Measurements from ENCODE around the gene TMEM117.
A peak's percentile ranks its signal among the peaks of the same experiment; 100 is the strongest.
"Not testable (repeated sequence)": the region's sequence is repeated elsewhere in the genome, so short reads cannot be mapped to it uniquely, and the experiment has no call there.

TMEM117 gene

DNA sequence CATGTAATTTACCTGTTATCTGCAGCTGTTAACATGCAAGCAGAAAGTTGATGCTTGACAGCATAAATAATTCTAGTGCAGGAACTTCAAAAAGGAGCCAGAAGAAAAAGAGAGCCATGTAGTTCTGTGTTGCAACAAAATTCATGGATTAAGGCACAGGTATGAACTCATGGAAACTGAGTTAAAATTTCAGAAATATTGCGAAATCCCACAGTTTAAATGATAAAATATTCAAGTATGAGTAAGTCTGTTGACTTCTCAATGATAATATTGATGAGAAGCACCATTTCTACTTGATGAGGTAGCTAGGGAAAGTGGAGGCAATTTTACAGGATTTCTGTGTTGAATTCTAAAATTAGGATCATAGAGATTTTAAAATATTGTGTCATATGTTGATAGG, 290.9 kb downstream of the TMEM117 start:
- DNase-seq = no peak

DNA sequence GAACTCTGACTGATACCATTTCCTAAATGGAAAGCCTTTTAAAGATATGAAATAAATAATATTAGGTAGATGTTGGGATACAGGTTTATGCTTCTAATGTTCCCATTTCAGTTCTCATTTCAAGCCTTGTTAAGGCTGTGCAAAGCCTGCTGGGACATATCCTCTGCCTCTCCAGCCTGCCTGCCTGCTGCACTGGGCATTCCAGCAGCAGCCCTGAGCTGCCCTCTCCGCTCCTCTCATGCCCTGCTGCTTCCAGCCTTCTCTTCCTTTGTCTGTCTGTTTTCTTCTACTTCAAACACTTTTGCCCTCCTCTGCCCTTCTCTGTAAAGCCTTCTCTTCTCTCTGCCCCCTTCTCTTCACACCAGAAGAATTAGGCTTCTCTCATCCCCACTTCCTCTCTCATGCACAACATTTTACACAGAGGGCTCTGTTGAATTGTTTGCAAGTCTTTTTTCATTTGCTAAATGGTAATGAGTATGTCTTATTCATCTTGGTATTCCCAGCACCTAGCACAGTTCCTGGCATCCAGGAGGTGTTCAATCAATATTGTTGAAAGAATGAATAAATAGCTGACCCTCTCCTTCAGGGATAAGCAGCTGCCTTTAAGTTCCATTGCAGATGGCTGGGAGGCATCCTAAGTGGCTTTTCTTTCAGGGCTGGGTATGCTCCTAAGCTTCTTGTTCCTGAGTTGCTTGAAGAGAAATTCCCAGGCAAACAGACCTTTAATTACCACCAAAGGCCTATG, 292.3 kb downstream of the TMEM117 start:
- no peak for DNase-seq

DNA sequence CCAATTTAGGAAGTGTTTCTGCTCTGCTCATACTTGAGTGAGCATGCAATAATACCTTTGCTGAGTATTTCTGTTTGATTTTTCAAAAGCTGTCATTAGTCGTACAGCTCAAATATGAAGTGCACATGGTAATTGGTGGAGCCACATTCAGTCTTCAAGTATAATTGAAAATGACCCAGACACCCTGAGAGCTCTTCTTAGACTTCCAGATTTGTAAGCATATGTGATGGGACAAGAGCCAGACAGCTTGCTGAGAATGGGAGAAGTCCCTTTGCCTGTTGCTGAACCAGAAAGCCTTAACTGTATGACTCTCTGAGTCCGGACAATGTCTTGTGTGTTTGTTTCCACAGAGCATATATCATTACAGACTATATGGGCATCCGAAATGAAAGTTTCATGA, 307.3 kb downstream of the TMEM117 start:
- DNase-seq = no peak

DNA sequence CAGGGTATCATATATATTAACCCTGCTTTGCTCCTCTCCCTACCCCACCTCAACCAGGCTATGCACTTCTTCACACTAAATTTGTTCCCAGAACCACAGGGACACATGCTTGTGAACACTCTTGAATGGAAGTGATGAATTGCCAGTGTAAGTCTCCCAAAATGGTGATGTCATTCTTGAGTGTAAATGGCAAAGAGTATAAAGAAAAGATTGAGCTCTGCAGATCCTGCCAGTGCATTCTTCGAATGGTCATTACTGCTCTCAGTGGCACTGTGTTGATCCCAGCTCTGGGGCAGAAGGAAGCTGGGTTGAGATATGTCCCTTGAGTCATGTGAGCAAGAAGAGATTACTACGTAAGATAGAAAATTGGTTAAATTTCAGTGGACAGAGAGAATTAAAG, 313.1 kb downstream of the TMEM117 start:
- DNase-seq = no peak

- DNase-seq = peak; percentile 2
Observed at GRCh38 chr12:44154128-44154527, 318.2 kb downstream of the TMEM117 start.

GRCh38 chr12:44155358-44155757, 319.5 kb downstream of the TMEM117 start:
- DNase-seq = no peak

GRCh38 chr12:44157359-44157758, 321.5 kb downstream of the TMEM117 start:
- DNase-seq = no peak

DNA sequence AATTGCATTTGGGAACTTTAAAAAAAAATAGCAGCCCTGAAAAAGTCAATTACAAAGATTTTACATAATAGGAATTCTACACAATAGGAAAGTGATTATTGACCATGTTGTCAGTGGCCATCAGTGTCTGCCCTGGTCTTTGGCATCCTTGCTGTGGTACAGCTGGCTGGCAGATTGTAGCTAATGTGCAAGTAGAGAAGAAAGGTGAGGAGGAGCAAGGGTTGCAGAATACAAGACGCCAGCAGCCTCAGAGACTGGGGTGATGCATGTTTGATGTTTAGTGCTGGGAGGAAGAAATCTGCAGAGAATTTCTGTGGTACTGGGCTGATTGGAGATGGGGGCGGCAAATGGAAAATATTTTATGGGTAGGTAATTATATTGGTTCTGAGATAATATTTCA, 322.9 kb downstream of the TMEM117 start:
- no peak for DNase-seq

GRCh38 chr12:44159216-44159615, 323.3 kb downstream of the TMEM117 start:
- no peak for DNase-seq

DNA sequence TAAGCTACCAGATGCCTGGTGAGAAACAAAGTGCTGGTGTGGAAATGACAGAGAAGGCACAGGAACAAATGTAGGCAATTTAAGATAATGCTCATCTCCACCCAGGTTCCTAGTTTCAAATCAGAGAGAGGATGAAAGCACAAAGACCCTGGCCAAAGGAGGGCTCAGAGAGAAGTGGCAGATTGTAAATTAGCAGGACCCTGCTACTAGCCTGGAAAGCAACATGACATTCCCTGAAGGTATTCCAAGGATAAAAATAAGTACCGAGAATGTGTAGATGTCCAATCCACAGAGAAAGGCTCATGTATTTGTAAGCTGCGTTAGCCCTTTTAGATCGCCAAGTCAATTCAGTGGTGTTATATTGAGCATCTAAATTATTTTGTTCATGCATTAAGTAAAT, 324.0 kb downstream of the TMEM117 start:
- DNase-seq = no peak

DNA sequence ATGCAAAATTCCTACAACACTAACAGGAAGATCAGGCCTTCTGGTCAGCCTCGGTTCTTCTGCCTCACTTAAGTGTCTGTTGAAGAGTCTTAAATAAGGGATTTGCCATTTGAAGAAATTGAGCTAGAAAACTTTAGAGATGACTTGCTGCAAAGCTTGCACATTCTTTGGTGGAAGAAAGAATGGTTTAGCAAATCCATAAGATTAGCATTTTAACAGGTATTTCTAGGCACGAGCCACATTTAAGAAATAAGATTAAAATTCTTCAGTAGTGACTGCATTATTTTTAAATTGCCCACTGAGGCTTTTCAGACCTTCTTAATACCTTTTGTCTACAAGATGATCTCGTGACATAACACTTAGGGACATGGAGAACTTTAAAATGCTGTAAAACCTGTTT, 327.1 kb downstream of the TMEM117 start:
- no peak for DNase-seq

- no peak for DNase-seq
Observed at GRCh38 chr12:44174053-44174452, 338.2 kb downstream of the TMEM117 start.

DNA sequence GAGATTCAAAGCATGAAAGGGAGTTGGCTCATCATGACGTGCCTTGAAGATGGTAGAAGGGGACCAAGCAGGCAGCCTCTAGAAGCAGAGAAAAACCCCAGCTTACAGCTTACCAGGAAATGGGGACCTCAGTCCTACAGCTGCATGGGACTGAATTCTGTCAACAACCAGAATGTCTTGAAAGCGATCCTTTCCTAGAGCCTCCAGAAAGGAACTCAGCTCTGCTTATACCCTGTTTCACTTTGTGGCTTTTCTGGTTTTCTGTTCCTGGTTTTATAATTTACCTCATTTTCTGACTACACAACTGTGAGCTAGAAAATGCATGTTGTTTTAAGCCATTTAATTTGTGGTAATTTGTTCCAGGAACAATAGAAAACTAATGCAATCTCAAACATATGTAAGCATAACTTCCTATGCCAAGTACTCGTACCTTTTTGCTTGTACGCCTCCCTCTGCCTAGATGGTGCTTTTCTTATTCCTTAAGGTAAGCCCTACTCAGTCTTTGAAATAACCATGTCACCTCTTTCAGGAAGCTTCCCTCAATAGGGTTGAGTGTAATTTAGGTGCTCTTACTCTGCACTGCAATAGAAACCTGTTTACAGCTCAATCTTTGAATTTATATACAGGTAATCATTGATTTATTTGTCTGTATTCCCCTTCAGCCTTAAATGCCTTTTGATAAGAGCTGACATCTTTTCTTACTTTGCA, 348.8 kb downstream of the TMEM117 start:
- DNase-seq = no peak

- DNase-seq = no peak
Observed at GRCh38 chr12:44193281-44193680, 357.4 kb downstream of the TMEM117 start.

GRCh38 chr12:44195719-44196118, 359.8 kb downstream of the TMEM117 start:
- not testable (repeated sequence) for DNase-seq

GRCh38 chr12:44206045-44206444, 370.2 kb downstream of the TMEM117 start:
- no peak for DNase-seq

- no peak for DNase-seq
Observed at GRCh38 chr12:44217146-44217883, 381.4 kb downstream of the TMEM117 start.

GRCh38 chr12:44223736-44224135, 387.9 kb downstream of the TMEM117 start:
- DNase-seq = no peak

DNA sequence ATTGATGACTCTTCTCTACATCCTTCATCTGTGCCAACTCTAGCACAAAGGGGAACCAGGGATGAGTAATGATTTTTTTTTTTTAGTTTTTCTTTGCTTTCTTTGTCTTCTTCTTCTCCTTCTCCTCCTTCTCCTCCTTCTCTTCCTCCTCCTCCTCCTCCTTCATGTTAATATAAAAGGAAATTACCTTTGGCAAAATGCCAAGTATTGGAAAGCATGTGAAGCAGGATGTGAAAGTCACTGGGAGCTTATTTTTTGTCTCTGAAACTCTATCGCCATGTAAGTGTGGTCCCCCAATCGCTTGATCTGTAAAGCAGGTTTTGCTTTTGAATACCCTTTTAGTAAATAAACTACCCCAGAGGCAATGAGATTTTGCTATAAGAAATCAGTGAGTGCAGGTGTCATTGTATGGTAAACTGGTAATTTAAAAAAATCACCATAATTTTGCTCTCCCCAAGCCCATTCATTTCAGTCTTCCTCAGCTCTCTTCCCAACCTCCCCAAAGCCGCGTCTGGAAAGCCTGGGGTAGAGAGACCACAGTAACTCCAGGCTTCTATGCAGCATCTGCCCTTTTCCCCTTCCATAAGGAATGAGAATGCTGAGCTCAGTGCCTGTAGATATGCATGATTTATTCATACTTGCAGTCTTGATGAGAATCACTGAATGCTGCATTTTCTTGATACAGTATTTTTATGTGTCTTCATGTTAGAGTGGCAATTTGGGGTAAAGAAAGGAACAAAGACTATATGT, 388.7 kb downstream of the TMEM117 start:
- DNase-seq = no peak

GRCh38 chr12:44225149-44225510, 389.2 kb downstream of the TMEM117 start:
- DNase-seq = no peak

DNA sequence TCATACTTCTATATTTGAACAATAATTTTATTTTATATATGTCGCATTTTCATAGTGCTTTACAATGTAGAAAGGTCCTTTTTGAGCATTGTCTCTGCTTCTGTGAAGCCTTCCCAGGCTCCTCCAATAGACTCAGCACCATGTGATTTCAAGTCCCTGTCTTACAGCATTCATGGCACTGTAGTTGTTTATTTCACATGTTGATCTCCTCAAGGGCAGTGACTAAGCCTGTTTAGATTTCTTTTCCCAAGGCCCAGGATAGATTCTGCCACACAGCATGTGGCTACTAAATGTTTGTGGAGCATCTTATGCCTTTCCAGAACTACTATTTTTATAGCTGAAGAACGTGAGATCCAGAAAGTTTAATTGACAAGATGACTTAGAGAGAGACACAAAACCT, 391.7 kb downstream of the TMEM117 start:
- DNase-seq = no peak

DNA sequence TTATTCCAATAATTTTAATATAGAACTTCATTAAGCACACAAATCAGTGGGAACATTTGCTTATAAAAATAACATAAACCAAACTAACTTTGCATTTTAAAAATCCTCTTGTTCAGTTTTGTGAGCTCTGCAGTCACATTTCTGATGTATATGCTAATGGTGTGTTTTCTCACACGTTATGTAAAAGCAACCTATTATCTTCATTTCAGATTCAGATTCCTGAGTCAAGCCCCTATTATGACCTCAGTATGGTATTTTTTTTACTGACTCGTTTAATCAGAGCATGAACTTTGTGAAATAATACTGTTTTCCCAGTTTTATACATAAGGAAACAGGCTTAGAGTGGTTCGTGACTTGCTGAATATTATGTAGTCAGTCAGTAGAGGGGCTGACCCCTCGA, 394.0 kb downstream of the TMEM117 start:
- no peak for DNase-seq

- DNase-seq = no peak
Observed at GRCh38 chr12:44235674-44236073, 399.8 kb downstream of the TMEM117 start.

Measured in EL (cell line).